Stimulated activated naive CD8-positive, alpha-beta T cell treated with anti-CD3 and anti-CD28 coated beads, Interleukin-15, amount 100 ng/mL, for 72 hours (primary cell): ENCODE data around the gene RAB8B.
"Not testable (repeated sequence)": the region's sequence is repeated elsewhere in the genome, so short reads cannot be mapped to it uniquely, and the experiment has no call there.

ENCODE experiments used
- ATAC-seq: fragments of 150-1000 bp; cut with Tn5 transposase; 2 replicates; pipeline ENCODE4 v1.10.0; 2021; ENCODE audit warnings: mild to moderate bottlenecking, moderate library complexity
- DNase-seq, 2 donors: peaks; one replicate each; pipeline ENCODE4 v3.0.0; 2021 to 2022
- H3K27ac Mint-ChIP-seq, 2 donors: one replicate each; pipeline ENCODE4 v1.8.0; 2022; ENCODE audit warnings: mild to moderate bottlenecking in 2 of 2, mixed read lengths in 2 of 2, moderate library complexity in 2 of 2
- H3K27me3 Mint-ChIP-seq: one replicate; pipeline ENCODE4 v1.8.0; 2022; ENCODE audit warnings: mixed read lengths
- H3K4me1 Mint-ChIP-seq: one replicate; pipeline ENCODE4 v1.8.0; 2022; ENCODE audit warnings: mild to moderate bottlenecking, mixed read lengths
- H3K4me3 Mint-ChIP-seq, 2 donors: one replicate each; pipeline ENCODE4 v1.8.0; 2022; ENCODE audit warnings: mild to moderate bottlenecking in 2 of 2, mixed read lengths in 2 of 2, moderate library complexity in 1 of 2
- H3K9me3 Mint-ChIP-seq, 2 donors: one replicate each; pipeline ENCODE4 v1.8.0; 2022; ENCODE audit warnings: mixed read lengths in 2 of 2

RAB8B gene

GRCh38 chr15:63194302-63194701 lies 4.9 kb downstream of the RAB8B start:
- no peak for ATAC-seq
- Mint-ChIP-seq H3K4me3 (peak overlapping the region; percentile 95 to 96), H3K27ac (peak overlapping the region; percentile 48 to 89), H3K27me3 (no peaks in the 10 kb centered on the region), H3K9me3 (no peaks in the 10 kb centered on the region), H3K4me1 (peaks cover 73% of the 10 kb centered on the region)
- no peak for DNase-seq

GRCh38 chr15:63194880-63195568 lies 5.6 kb downstream of the RAB8B start:
- Mint-ChIP-seq H3K4me1 (peaks cover 81% of the 10 kb centered on the region), H3K4me3 (peak overlapping the region; percentile 78 to 96), H3K9me3 (no peaks in the 10 kb centered on the region), H3K27me3 (no peaks in the 10 kb centered on the region), H3K27ac (peak overlapping the region; percentile 11 to 28)
- no peak for ATAC-seq
- DNase-seq: no peak

- H3K9me3 Mint-ChIP-seq: no peaks in the 10 kb centered on the region
- no peaks in the 10 kb centered on the region for H3K27me3 Mint-ChIP-seq
- DNase-seq (no peak), ATAC-seq (no peak)
- peaks cover 86% of the 10 kb centered on the region for H3K4me1 Mint-ChIP-seq
- H3K27ac Mint-ChIP-seq: peak overlapping the region; percentile 2 to 28
- H3K4me3 Mint-ChIP-seq: peak overlapping the region; percentile 78 to 96
Measured at GRCh38 chr15:63195569-63196015, 6.2 kb downstream of the RAB8B start.

- DNase-seq: no peak
- ATAC-seq: no peak
- Mint-ChIP-seq H3K4me1 (peaks cover 94% of the 10 kb centered on the region), H3K4me3 (peak overlapping the region in 1 of 2 donors; percentile 31), H3K27ac (no peak overlapping the region), H3K9me3 (no peaks in the 10 kb centered on the region), H3K27me3 (no peaks in the 10 kb centered on the region)
Measured at GRCh38 chr15:63196842-63197241, 7.4 kb downstream of the RAB8B start.

GRCh38 chr15:63197626-63198025 lies 8.2 kb downstream of the RAB8B start:
- Mint-ChIP-seq H3K4me1 (peaks cover 97% of the 10 kb centered on the region), H3K4me3 (peak overlapping the region; percentile 32 to 48), H3K9me3 (no peaks in the 10 kb centered on the region), H3K27me3 (no peaks in the 10 kb centered on the region), H3K27ac (peak overlapping the region; percentile 72 to 93)
- ATAC-seq: no peak
- no peak for DNase-seq

- ATAC-seq (no peak), DNase-seq (no peak)
- no peaks in the 10 kb centered on the region for H3K9me3 Mint-ChIP-seq
- peak overlapping the region in 1 of 2 donors; percentile 72 for H3K27ac Mint-ChIP-seq
- peaks cover 98% of the 10 kb centered on the region for H3K4me1 Mint-ChIP-seq
- H3K4me3 Mint-ChIP-seq: peak overlapping the region; percentile 45 to 65
- no peaks in the 10 kb centered on the region for H3K27me3 Mint-ChIP-seq
Measured at GRCh38 chr15:63198371-63199250, 9.2 kb downstream of the RAB8B start.

- Mint-ChIP-seq H3K27ac (peak overlapping the region; percentile 51 to 77), H3K4me1 (peaks cover 98% of the 10 kb centered on the region), H3K9me3 (no peaks in the 10 kb centered on the region), H3K4me3 (peak overlapping the region; percentile 40 to 43), H3K27me3 (no peaks in the 10 kb centered on the region)
- ATAC-seq (no peak), DNase-seq (no peak)
Measured at GRCh38 chr15:63200464-63201249, 11.3 kb downstream of the RAB8B start.

GRCh38 chr15:63202861-63203260 lies 13.5 kb downstream of the RAB8B start:
- Mint-ChIP-seq H3K4me3 (peak overlapping the region; percentile 20 to 52), H3K4me1 (peaks cover 98% of the 10 kb centered on the region), H3K27ac (peak overlapping the region in 1 of 2 donors; percentile 60), H3K27me3 (no peaks in the 10 kb centered on the region), H3K9me3 (no peaks in the 10 kb centered on the region)
- ATAC-seq (no peak), DNase-seq (no peak)

GRCh38 chr15:63203451-63204090 lies 14.2 kb downstream of the RAB8B start:
- H3K9me3 Mint-ChIP-seq: no peaks in the 10 kb centered on the region
- H3K27ac Mint-ChIP-seq: peak overlapping the region; percentile 42 to 89
- peak overlapping the region; percentile 39 to 53 for H3K4me3 Mint-ChIP-seq
- no peaks in the 10 kb centered on the region for H3K27me3 Mint-ChIP-seq
- peak; percentile 39 to 66 for DNase-seq
- peaks cover 98% of the 10 kb centered on the region for H3K4me1 Mint-ChIP-seq
- ATAC-seq: peak; percentile 99

GRCh38 chr15:63206079-63206478 lies 16.7 kb downstream of the RAB8B start:
- ATAC-seq (no peak), DNase-seq (no peak)
- Mint-ChIP-seq H3K4me3 (no peak overlapping the region), H3K27me3 (no peaks in the 10 kb centered on the region), H3K27ac (no peak overlapping the region), H3K4me1 (peaks cover 96% of the 10 kb centered on the region), H3K9me3 (no peaks in the 10 kb centered on the region)

- Mint-ChIP-seq H3K4me1 (peaks cover 96% of the 10 kb centered on the region), H3K27ac (peak overlapping the region in 1 of 2 donors; percentile 89), H3K4me3 (peak overlapping the region; percentile 34 to 48)
- not testable (repeated sequence) for H3K9me3 Mint-ChIP-seq, DNase-seq, H3K27me3 Mint-ChIP-seq, ATAC-seq
Measured at GRCh38 chr15:63208824-63209223, 19.4 kb downstream of the RAB8B start.

- Mint-ChIP-seq H3K9me3 (no peaks in the 10 kb centered on the region), H3K27ac (peak overlapping the region; percentile 45 to 99), H3K27me3 (no peaks in the 10 kb centered on the region), H3K4me1 (peaks cover 97% of the 10 kb centered on the region), H3K4me3 (peak overlapping the region; percentile 80 to 84)
- peak; percentile 70 for ATAC-seq
- DNase-seq: peak; percentile 25 to 33
Measured at GRCh38 chr15:63210151-63211091, 21.0 kb downstream of the RAB8B start.

- DNase-seq (no peak), ATAC-seq (no peak)
- H3K4me3 Mint-ChIP-seq: peak overlapping the region; percentile 80 to 84
- no peaks in the 10 kb centered on the region for H3K27me3 Mint-ChIP-seq
- H3K9me3 Mint-ChIP-seq: no peaks in the 10 kb centered on the region
- peaks cover 94% of the 10 kb centered on the region for H3K4me1 Mint-ChIP-seq
- H3K27ac Mint-ChIP-seq: peak overlapping the region; percentile 99
Measured at GRCh38 chr15:63211092-63211490, 21.7 kb downstream of the RAB8B start.

GRCh38 chr15:63211549-63211948 lies 22.1 kb downstream of the RAB8B start:
- DNase-seq (no peak), ATAC-seq (peak; percentile 49)
- H3K4me1 Mint-ChIP-seq: peaks cover 94% of the 10 kb centered on the region
- H3K9me3 Mint-ChIP-seq: no peaks in the 10 kb centered on the region
- peak overlapping the region; percentile 99 for H3K27ac Mint-ChIP-seq
- H3K27me3 Mint-ChIP-seq: no peaks in the 10 kb centered on the region
- H3K4me3 Mint-ChIP-seq: peak overlapping the region; percentile 80 to 84
